Ovary (tissue), 9 donors: ENCODE data around the gene VILL. TPM values are rescaled to one million over a fixed set of nuclear protein-coding genes. Genes with fewer than 3 reads are reported as not detected.
A peak's percentile ranks its signal among the peaks of the same experiment; 100 is the strongest.
"Not testable (repeated sequence)": the region's sequence is repeated elsewhere in the genome, so short reads cannot be mapped to it uniquely, and the experiment has no call there.

Experiments used
- DNase-seq, 5 donors: peaks; one replicate each; pipeline ENCODE4 v3.0.0-alpha.2; 2019 to 2020
- H3K27ac ChIP-seq, 2 donors: fragments of 200-600 bp; one replicate each; pipeline versions ENCODE4 v1.5.1 to v1.8.0; 2019 to 2022
- H3K27me3 ChIP-seq: fragments of 200-600 bp; one replicate; pipeline ENCODE4 v1.8.0; 2022
- H3K36me3 ChIP-seq: fragments of 200-600 bp; sonication (generic); one replicate; pipeline ENCODE4 v1.5.1; 2019
- H3K4me1 ChIP-seq: one replicate; pipeline ENCODE4 v1.8.1; 2013; ENCODE audit warnings: mild to moderate bottlenecking, moderate library complexity; ENCODE audit not compliant: insufficient read depth
- H3K4me3 ChIP-seq: fragments of 200-600 bp; sonication (generic); one replicate; pipeline ENCODE4 v1.5.1; 2017
- H3K9me3 ChIP-seq, 2 donors: fragments of 200-600 bp in 1 of 2; sonication (generic) in 1 of 2; one replicate each; pipeline versions ENCODE4 v1.5.1 to v1.8.1; 2013 to 2019; ENCODE audit warnings: mild to moderate bottlenecking in 1 of 2, moderate library complexity in 1 of 2
- EP300 ChIP-seq: sonication (generic); formaldehyde crosslinking; IDR thresholded peaks from one replicate; pipeline ENCODE4 v1.6.1; 2017; ENCODE audit warnings: antibody characterized with exemption
- POLR2A ChIP-seq: fragments of 450-650 bp; IDR thresholded peaks from one replicate; pipeline ENCODE4 v1.6.1; 2017; ENCODE audit warnings: antibody characterized with exemption, mild to moderate bottlenecking, moderate library complexity
- WGBS, 3 donors: extraction: QIAGEN DNeasy Blood & Tissue Kit in 1 of 3; methylation state at CpG; one replicate each; pipeline versions ENCODE4 v1.1.5 to v1.1.7; 2013 to 2017; 5-methylcytosine and 5-hydroxymethylcytosine counted together
- intact Hi-C, 4 donors: fragments of 100-400 bp; cut with DNase I; formaldehyde crosslinking; loops; one replicate each; pipeline versions ENCODE4 v1.11.0 to v1.15.1; 2022 to 2023
- polyA plus RNA-seq, 2 donors: library from polyadenylated mRNA; stranded (reverse); fragments of 200-250 nt in 1 of 2; fragments of 350-450 nt in 1 of 2; fragmentation: Illumina TruSeq in 1 of 2; extraction: RNeasy Lipid Tissue Mini Kit (QIAGEN cat#74804) in 1 of 2; gene quantifications; one replicate each; pipeline ENCODE4 v1.2.3, GENCODE V29; 2013 to 2014
- total RNA-seq, 7 donors: library from RNA; depleted of rRNA in 2 of 7; stranded (reverse); fragments of >200 nt in 2 of 7; fragmentation: NEBNext Ultra II Directional in 3 of 7; extraction: Animal tissue kit (Norgen Biotek cat#: 25700) in 3 of 7; gene quantifications; one replicate each; pipeline versions ENCODE4 v1.1.0 to v1.2.4, GENCODE V29; 2016 to 2023
- TF ChIP-seq, protein P1 (sequence below), 3 donors: fragments of 450-650 bp in 2 of 3; fragments of 200-600 bp in 1 of 3; IDR thresholded peaks; one replicate each; pipeline versions ENCODE4 v1.5.1 to v1.8.0; 2016 to 2022; ENCODE audit warnings: antibody characterized with exemption in 3 of 3, mild to moderate bottlenecking in 1 of 3
- donor health status: DM: no; HTN: no; CAD: no; lungs with moderate emphysema.
- donor health status: DM: no; HTN: no; CAD: no.
- donor health status: Bipolar disorder and iron deficiency.
- donor health status: DM: yes; HTN: yes; CAD: no.
- donor health status: DM: no; HTN: no; CAD: no.
- donor health status: DM: yes; HTN: yes; CAD: no.

VILL gene
- total and polyA plus RNA-seq, 9 donors: 4.8 to 13.2 (median 8.8) TPM

- peak in 2 of 5 donors; percentile 9 to 10 for DNase-seq
- WGBS, 3 donors: 70 to 85% (median 71%) methylated on average over 9 to 12 of the region's 12 CpGs
- Histone ChIP-seq H3K36me3 (no peaks in the 10 kb centered on the region), H3K4me3 (no peak overlapping the region), H3K27me3 (no peaks in the 10 kb centered on the region), H3K4me1 (no peaks in the 10 kb centered on the region), H3K27ac (no peak overlapping the region), H3K9me3 (no peaks in the 10 kb centered on the region)
- intact Hi-C loops: no loop called here
- TF ChIP-seq, protein P1, sequence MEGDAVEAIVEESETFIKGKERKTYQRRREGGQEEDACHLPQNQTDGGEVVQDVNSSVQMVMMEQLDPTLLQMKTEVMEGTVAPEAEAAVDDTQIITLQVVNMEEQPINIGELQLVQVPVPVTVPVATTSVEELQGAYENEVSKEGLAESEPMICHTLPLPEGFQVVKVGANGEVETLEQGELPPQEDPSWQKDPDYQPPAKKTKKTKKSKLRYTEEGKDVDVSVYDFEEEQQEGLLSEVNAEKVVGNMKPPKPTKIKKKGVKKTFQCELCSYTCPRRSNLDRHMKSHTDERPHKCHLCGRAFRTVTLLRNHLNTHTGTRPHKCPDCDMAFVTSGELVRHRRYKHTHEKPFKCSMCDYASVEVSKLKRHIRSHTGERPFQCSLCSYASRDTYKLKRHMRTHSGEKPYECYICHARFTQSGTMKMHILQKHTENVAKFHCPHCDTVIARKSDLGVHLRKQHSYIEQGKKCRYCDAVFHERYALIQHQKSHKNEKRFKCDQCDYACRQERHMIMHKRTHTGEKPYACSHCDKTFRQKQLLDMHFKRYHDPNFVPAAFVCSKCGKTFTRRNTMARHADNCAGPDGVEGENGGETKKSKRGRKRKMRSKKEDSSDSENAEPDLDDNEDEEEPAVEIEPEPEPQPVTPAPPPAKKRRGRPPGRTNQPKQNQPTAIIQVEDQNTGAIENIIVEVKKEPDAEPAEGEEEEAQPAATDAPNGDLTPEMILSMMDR (IDR thresholded peaks at IDR 0.05): no peak
- TF ChIP-seq POLR2A (no peak), EP300 (no peak)
Measured at GRCh38 chr3:37986479-37987314, 3.9 kb upstream of the VILL start.

- 65 to 78% (median 74%) methylated on average over 2 of the region's 2 CpGs for WGBS, 3 donors
- TF ChIP-seq POLR2A: no peak
- TF ChIP-seq, protein P1 (IDR thresholded peaks at IDR 0.05): no peak
- no peak for TF ChIP-seq EP300
- H3K36me3 ChIP-seq: no peaks in the 10 kb centered on the region
- peak in 1 of 5 donors; percentile 14 for DNase-seq
- no peaks in the 10 kb centered on the region for H3K4me1 ChIP-seq
- no peaks in the 10 kb centered on the region for H3K9me3 ChIP-seq
- H3K4me3 ChIP-seq: no peak overlapping the region
- no peaks in the 10 kb centered on the region for H3K27me3 ChIP-seq
- H3K27ac ChIP-seq: no peak overlapping the region
- intact Hi-C loops: no loop called here
Measured at GRCh38 chr3:37987315-37987697, 3.3 kb upstream of the VILL start.

DNA sequence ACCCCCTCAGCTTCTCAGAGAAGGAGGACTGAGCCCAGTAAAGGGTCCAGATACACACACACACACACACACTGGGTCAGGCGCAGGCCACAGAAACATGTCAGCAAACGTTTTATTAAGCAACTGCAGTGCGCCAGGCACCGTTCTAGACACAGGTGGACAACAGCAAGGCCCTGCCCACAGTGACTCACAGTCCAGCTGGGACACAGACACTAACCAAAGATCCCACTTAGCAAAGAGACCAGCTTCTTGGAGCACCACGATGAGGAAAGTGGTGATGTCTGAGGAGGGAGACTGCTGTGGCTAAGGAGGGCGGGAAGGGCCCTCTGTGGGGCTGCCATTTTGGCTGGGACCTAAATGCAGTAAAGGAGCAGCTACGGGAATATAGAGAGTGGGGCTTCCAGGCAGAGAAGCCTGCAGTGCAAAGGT, 2.8 kb upstream of the VILL start:
- peak in 1 of 5 donors; percentile 4 for DNase-seq
- H3K4me3 ChIP-seq: no peak overlapping the region
- no peaks in the 10 kb centered on the region for H3K36me3 ChIP-seq
- no peak overlapping the region for H3K27ac ChIP-seq
- H3K9me3 ChIP-seq: no peaks in the 10 kb centered on the region
- 75 to 82% (median 75%) methylated on average over 7 of the region's 7 CpGs for WGBS, 3 donors
- H3K4me1 ChIP-seq: no peaks in the 10 kb centered on the region
- intact Hi-C loops: no loop called here
- TF ChIP-seq, protein P1 (IDR thresholded peaks at IDR 0.05): no peak
- TF ChIP-seq POLR2A (no peak), EP300 (no peak)
- H3K27me3 ChIP-seq: no peaks in the 10 kb centered on the region

DNA sequence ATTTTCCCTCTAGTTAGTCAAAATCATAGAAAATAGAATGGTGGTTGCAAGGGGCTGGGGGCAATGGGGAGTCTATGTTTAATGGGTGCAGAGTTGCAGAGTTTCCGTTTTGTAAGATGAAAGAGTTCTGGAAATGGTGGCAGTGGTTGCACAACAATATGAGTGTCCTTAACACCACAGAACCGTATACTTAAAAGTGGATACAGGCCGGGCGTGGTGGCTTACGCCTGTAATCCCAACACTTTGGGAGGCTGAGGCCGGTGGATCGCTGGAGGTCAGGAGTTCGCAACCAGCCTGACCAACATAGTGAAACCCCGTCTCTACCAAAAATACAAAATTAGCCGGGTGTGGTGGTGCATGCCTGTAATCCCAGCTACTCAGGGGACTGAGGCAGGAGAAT, 2.2 kb upstream of the VILL start:
- H3K9me3 ChIP-seq, H3K4me3 ChIP-seq, intact Hi-C loops, H3K27me3 ChIP-seq, H3K27ac ChIP-seq, H3K4me1 ChIP-seq, H3K36me3 ChIP-seq: not testable (repeated sequence)
- WGBS, 3 donors: 91 to 94% (median 93%) methylated on average over 10 of the region's 10 CpGs
- DNase-seq: peak in 1 of 5 donors; percentile 26

- Histone ChIP-seq H3K27me3 (no peaks in the 10 kb centered on the region), H3K4me3 (no peak overlapping the region), H3K9me3 (no peaks in the 10 kb centered on the region), H3K36me3 (no peaks in the 10 kb centered on the region), H3K4me1 (peaks cover 2% of the 10 kb centered on the region), H3K27ac (no peak overlapping the region)
- TF ChIP-seq, protein P1 (IDR thresholded peaks at IDR 0.05): no peak
- TF ChIP-seq EP300: no peak
- no peak for TF ChIP-seq POLR2A
- intact Hi-C loops: no loop called here
- DNase-seq: peak in 1 of 5 donors; percentile 28
- whole genome bisulfite sequencing, 3 donors: 77 to 82% (median 81%) methylated on average over 15 of the region's 15 CpGs
Measured at GRCh38 chr3:37988931-37989525, 1.6 kb upstream of the VILL start.
